HepG2 (cell line): Measurements from ENCODE around the gene YPEL3. TPM values are rescaled to one million over a fixed set of nuclear protein-coding genes. Genes with fewer than 3 reads are reported as not detected.
A peak's percentile ranks its signal among the peaks of the same experiment; 100 is the strongest.

Experiments
- ATF3 ChIP-seq: sonication (generic); formaldehyde crosslinking; IDR thresholded peaks from 2 replicates; pipeline ENCODE4 v1.4.0; 2020; ENCODE audit warnings: missing genetic modification reagents
- NAIF1 ChIP-seq: sonication (generic); formaldehyde crosslinking; IDR thresholded peaks from 2 replicates; pipeline ENCODE4 v1.5.0; 2020; ENCODE audit warnings: mild to moderate bottlenecking, missing genetic modification reagents, borderline replicate concordance
- ZBTB3 ChIP-seq: sonication (generic); formaldehyde crosslinking; IDR thresholded peaks from 2 replicates; pipeline ENCODE4 v1.4.0; 2020; ENCODE audit warnings: low read depth, mild to moderate bottlenecking, moderate library complexity, missing genetic modification reagents, borderline replicate concordance
- ZFP41 ChIP-seq: sonication (generic); formaldehyde crosslinking; IDR thresholded peaks from 2 replicates; pipeline ENCODE4 v1.4.0; 2020; ENCODE audit warnings: mild to moderate bottlenecking, missing genetic modification reagents, borderline replicate concordance
- ZNF33B ChIP-seq: sonication (generic); formaldehyde crosslinking; IDR thresholded peaks from 2 replicates; pipeline ENCODE4 v1.5.1; 2020; ENCODE audit warnings: mild to moderate bottlenecking, missing genetic modification reagents
- ZNF737 ChIP-seq: sonication (generic); formaldehyde crosslinking; IDR thresholded peaks from 2 replicates; pipeline ENCODE4 v1.5.0; 2020; ENCODE audit warnings: missing genetic modification reagents, mild to moderate bottlenecking, borderline replicate concordance
- ZSCAN21 ChIP-seq: sonication (generic); formaldehyde crosslinking; IDR thresholded peaks from 2 replicates; pipeline ENCODE4 v1.8.0; 2022; ENCODE audit warnings: mild to moderate bottlenecking, missing genetic modification reagents, moderate library complexity, borderline replicate concordance
- polyA plus RNA-seq, 8 experiments: library from polyadenylated mRNA; depleted of rRNA in 3 of 8; stranded (reverse) in 7 of 8; unstranded in 1 of 8; fragments of >200 nt; fragmentation: Illumina TruSeq in 4 of 8; extraction: Trizol in 4 of 8; gene quantifications; 2 replicates each; pipeline versions ENCODE4 v1.2.1 to v1.2.3, GENCODE V29; 2011 to 2016; ENCODE audit warnings: low read depth in 4 of 8, missing spikeins in 1 of 8, mixed read lengths in 1 of 8; ENCODE audit not compliant: insufficient read depth in 1 of 8
- total RNA-seq, 5 experiments: library from RNA; depleted of rRNA; stranded (reverse); fragments of >200 nt; fragmentation: Illumina TruSeq; extraction: Trizol; gene quantifications; 2 replicates each; pipeline ENCODE4 v1.2.3, GENCODE V29; 2016; ENCODE audit warnings: low read depth in 1 of 5
- TF ChIP-seq, protein P1 (sequence below): sonication (generic); formaldehyde crosslinking; IDR thresholded peaks from 2 replicates; pipeline ENCODE4 v1.5.0; 2020; ENCODE audit warnings: mild to moderate bottlenecking, missing genetic modification reagents
- TF ChIP-seq, protein P2 (sequence below): sonication (generic); formaldehyde crosslinking; IDR thresholded peaks from 2 replicates; pipeline ENCODE4 v1.4.0; 2020; ENCODE audit warnings: missing genetic modification reagents
- TF ChIP-seq, protein P3 (sequence below): sonication (generic); formaldehyde crosslinking; IDR thresholded peaks from 2 replicates; pipeline ENCODE4 v1.8.1; 2023; ENCODE audit warnings: missing genetic modification reagents, inconsistent platforms, borderline replicate concordance
- TF ChIP-seq, protein P4 (sequence below): IDR thresholded peaks from 2 replicates; pipeline ENCODE4 v1.4.0; 2020; ENCODE audit warnings: mild to moderate bottlenecking, missing genetic modification reagents

Gene YPEL3
- total and polyA plus RNA-seq, 2 of the 13 experiments (the other 11 are each of a cell fraction or from before 2014, with no cell fraction given) = 5.4 to 47.0 TPM

DNA sequence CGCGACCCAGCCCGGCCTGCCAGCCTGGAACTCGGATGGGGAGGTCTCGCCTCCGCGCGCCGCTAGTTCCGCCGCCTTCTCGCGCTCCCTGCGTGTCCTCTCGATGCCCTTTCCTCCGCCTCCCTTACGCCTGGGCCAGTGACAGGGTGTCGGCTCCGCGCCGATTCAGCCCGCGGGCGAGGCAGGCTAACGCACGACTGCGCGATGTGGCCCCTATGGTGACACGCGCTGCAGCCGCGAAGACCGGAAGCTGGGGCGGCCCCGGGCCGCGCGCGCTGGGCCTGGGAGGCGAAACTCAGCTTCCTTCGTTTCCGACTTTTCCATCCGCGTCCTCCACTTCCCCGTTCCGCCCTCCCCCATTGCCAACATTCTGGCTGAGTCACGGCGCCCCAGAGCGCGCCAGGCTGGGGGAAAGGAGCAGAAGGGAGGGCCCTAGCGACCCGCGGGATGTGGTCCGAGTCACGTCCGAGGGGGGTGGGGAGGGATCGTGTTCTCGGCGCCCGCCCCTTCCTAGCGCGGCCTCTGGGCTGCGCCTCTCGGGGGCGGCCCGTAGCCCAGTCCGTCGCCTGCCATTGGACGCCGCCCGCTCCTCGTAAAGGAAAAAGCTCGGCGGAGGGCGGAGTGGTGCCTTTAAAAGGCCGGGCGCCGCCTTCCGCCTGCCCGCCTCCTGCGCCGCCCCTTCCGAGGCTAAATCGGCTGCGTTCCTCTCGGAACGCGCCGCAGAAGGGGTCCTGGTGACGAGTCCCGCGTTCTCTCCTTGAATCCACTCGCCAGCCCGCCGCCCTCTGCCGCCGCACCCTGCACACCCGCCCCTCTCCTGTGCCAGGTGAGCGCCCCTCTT lies 30.7 kb downstream of the YPEL3 start, which contains the start of gene ALDOA (continued):
- TF ChIP-seq NAIF1 (CRISPR knock-in tag) = peak; percentile 93; the same call in 1 of the 2 replicates
- TF ChIP-seq ATF3 (CRISPR knock-in tag) = peak; percentile 80
- peak; percentile 42; the same call in 1 of the 2 replicates for TF ChIP-seq ZNF33B (CRISPR knock-in tag)
- TF ChIP-seq, protein P1, sequence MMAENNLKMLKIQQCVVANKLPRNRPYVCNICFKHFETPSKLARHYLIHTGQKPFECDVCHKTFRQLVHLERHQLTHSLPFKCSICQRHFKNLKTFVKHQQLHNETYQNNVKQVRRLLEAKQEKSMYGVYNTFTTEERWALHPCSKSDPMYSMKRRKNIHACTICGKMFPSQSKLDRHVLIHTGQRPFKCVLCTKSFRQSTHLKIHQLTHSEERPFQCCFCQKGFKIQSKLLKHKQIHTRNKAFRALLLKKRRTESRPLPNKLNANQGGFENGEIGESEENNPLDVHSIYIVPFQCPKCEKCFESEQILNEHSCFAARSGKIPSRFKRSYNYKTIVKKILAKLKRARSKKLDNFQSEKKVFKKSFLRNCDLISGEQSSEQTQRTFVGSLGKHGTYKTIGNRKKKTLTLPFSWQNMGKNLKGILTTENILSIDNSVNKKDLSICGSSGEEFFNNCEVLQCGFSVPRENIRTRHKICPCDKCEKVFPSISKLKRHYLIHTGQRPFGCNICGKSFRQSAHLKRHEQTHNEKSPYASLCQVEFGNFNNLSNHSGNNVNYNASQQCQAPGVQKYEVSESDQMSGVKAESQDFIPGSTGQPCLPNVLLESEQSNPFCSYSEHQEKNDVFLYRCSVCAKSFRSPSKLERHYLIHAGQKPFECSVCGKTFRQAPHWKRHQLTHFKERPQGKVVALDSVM (CRISPR knock-in tag) = peak; percentile 81; the same call in 1 of the 2 replicates
- TF ChIP-seq, protein P2, sequence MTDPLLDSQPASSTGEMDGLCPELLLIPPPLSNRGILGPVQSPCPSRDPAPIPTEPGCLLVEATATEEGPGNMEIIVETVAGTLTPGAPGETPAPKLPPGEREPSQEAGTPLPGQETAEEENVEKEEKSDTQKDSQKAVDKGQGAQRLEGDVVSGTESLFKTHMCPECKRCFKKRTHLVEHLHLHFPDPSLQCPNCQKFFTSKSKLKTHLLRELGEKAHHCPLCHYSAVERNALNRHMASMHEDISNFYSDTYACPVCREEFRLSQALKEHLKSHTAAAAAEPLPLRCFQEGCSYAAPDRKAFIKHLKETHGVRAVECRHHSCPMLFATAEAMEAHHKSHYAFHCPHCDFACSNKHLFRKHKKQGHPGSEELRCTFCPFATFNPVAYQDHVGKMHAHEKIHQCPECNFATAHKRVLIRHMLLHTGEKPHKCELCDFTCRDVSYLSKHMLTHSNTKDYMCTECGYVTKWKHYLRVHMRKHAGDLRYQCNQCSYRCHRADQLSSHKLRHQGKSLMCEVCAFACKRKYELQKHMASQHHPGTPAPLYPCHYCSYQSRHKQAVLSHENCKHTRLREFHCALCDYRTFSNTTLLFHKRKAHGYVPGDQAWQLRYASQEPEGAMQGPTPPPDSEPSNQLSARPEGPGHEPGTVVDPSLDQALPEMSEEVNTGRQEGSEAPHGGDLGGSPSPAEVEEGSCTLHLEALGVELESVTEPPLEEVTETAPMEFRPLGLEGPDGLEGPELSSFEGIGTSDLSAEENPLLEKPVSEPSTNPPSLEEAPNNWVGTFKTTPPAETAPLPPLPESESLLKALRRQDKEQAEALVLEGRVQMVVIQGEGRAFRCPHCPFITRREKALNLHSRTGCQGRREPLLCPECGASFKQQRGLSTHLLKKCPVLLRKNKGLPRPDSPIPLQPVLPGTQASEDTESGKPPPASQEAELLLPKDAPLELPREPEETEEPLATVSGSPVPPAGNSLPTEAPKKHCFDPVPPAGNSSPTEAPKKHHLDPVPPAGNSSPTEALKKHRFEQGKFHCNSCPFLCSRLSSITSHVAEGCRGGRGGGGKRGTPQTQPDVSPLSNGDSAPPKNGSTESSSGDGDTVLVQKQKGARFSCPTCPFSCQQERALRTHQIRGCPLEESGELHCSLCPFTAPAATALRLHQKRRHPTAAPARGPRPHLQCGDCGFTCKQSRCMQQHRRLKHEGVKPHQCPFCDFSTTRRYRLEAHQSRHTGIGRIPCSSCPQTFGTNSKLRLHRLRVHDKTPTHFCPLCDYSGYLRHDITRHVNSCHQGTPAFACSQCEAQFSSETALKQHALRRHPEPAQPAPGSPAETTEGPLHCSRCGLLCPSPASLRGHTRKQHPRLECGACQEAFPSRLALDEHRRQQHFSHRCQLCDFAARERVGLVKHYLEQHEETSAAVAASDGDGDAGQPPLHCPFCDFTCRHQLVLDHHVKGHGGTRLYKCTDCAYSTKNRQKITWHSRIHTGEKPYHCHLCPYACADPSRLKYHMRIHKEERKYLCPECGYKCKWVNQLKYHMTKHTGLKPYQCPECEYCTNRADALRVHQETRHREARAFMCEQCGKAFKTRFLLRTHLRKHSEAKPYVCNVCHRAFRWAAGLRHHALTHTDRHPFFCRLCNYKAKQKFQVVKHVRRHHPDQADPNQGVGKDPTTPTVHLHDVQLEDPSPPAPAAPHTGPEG (CRISPR knock-in tag) = peak; percentile 85
- TF ChIP-seq, protein P3, sequence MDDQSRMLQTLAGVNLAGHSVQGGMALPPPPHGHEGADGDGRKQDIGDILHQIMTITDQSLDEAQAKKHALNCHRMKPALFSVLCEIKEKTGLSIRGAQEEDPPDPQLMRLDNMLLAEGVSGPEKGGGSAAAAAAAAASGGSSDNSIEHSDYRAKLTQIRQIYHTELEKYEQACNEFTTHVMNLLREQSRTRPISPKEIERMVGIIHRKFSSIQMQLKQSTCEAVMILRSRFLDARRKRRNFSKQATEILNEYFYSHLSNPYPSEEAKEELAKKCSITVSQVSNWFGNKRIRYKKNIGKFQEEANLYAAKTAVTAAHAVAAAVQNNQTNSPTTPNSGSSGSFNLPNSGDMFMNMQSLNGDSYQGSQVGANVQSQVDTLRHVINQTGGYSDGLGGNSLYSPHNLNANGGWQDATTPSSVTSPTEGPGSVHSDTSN (CRISPR knock-in tag) = 0 out of 2 replicates have a peak, but pooled peaks have one; percentile 31
- TF ChIP-seq ZNF737 (CRISPR knock-in tag) = no peak; the same call in 1 of the 2 replicates
- TF ChIP-seq ZFP41 (CRISPR knock-in tag) = peak; percentile 86
- TF ChIP-seq ZSCAN21 (CRISPR knock-in tag) = peak; percentile 96
- TF ChIP-seq, protein P4, sequence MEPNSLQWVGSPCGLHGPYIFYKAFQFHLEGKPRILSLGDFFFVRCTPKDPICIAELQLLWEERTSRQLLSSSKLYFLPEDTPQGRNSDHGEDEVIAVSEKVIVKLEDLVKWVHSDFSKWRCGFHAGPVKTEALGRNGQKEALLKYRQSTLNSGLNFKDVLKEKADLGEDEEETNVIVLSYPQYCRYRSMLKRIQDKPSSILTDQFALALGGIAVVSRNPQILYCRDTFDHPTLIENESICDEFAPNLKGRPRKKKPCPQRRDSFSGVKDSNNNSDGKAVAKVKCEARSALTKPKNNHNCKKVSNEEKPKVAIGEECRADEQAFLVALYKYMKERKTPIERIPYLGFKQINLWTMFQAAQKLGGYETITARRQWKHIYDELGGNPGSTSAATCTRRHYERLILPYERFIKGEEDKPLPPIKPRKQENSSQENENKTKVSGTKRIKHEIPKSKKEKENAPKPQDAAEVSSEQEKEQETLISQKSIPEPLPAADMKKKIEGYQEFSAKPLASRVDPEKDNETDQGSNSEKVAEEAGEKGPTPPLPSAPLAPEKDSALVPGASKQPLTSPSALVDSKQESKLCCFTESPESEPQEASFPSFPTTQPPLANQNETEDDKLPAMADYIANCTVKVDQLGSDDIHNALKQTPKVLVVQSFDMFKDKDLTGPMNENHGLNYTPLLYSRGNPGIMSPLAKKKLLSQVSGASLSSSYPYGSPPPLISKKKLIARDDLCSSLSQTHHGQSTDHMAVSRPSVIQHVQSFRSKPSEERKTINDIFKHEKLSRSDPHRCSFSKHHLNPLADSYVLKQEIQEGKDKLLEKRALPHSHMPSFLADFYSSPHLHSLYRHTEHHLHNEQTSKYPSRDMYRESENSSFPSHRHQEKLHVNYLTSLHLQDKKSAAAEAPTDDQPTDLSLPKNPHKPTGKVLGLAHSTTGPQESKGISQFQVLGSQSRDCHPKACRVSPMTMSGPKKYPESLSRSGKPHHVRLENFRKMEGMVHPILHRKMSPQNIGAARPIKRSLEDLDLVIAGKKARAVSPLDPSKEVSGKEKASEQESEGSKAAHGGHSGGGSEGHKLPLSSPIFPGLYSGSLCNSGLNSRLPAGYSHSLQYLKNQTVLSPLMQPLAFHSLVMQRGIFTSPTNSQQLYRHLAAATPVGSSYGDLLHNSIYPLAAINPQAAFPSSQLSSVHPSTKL (CRISPR knock-in tag) = no peak; the same call in none of the 2 replicates
- TF ChIP-seq ZBTB3 (CRISPR knock-in tag) = no peak; the same call in 1 of the 2 replicates
